EH (cell line): Measurements from ENCODE around the gene HOXA10.

Source experiments
- DNase-seq: peaks from one replicate; pipeline ENCODE4 v3.0.0-alpha.2; 2015; ENCODE audit warnings: low read depth

The HOXA10 gene

GRCh38 chr7:27173956-27174873, at the start of gene HOXA10:
TSS of gene HOXA10 (minus strand) at chr7:27174320. CDS start at chr7:27174306, 14 bp downstream.
- peak; percentile 82 for DNase-seq

- no peak for DNase-seq
Measured at GRCh38 chr7:27221201-27221797, 47.2 kb upstream of the HOXA10 start.

- no peak for DNase-seq
Measured at GRCh38 chr7:27220440-27220955, 46.4 kb upstream of the HOXA10 start.

GRCh38 chr7:27219821-27220220, 45.7 kb upstream of the HOXA10 start:
- no peak for DNase-seq

GRCh38 chr7:27217951-27218350, 43.8 kb upstream of the HOXA10 start:
- DNase-seq: no peak

GRCh38 chr7:27215356-27215755, 41.2 kb upstream of the HOXA10 start:
- DNase-seq: no peak

- DNase-seq: peak; percentile 67
Measured at GRCh38 chr7:27214239-27214950, 40.3 kb upstream of the HOXA10 start.

- DNase-seq: no peak
Measured at GRCh38 chr7:27213433-27214238, 39.5 kb upstream of the HOXA10 start.

- DNase-seq: no peak
Measured at GRCh38 chr7:27212497-27213432, 38.6 kb upstream of the HOXA10 start.

- DNase-seq: no peak
Measured at GRCh38 chr7:27211764-27212204, 37.7 kb upstream of the HOXA10 start.

- DNase-seq: no peak
Measured at GRCh38 chr7:27211084-27211446, 36.9 kb upstream of the HOXA10 start.

GRCh38 chr7:27210441-27211083, 36.4 kb upstream of the HOXA10 start:
- peak; percentile 24 for DNase-seq

- no peak for DNase-seq
Measured at GRCh38 chr7:27209933-27210440, 35.9 kb upstream of the HOXA10 start.

GRCh38 chr7:27208998-27209397, 34.9 kb upstream of the HOXA10 start:
- no peak for DNase-seq

- no peak for DNase-seq
Measured at GRCh38 chr7:27207348-27207985, 33.3 kb upstream of the HOXA10 start.

- DNase-seq: no peak
Measured at GRCh38 chr7:27205325-27206280, 31.5 kb upstream of the HOXA10 start.

- DNase-seq: peak; percentile 62
Measured at GRCh38 chr7:27204851-27205322, 30.8 kb upstream of the HOXA10 start.
